HG03135 (cell line): ENCODE data around the gene FRRS1L.

Experiments
- ATAC-seq: cut with Tn5 transposase; IDR thresholded peaks from one replicate; pipeline ENCODE4 v1.9.1; 2021; ENCODE audit warnings: mild to moderate bottlenecking, moderate library complexity; ENCODE audit not compliant: unreplicated experiment

Gene FRRS1L

DNA sequence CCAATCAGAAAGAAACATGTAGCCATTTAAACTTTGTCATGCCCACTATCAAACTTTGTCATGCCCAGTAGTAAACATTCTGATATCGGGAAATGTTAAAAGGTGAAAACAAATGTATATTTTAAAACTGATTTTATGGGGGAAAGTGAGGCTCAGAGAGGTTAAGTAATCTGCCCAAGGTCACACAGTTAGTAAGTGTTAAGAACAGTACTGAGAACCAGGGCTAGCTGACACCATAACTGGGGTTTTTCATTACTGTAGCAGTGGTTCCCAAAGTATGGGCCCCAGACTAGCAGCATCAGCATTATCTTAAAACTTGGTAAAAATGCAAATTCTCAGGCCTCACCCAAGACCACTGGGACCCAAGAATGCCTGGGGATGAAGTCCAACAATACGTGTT lies 9.9 kb upstream of the FRRS1L start:
- no peak for ATAC-seq

DNA sequence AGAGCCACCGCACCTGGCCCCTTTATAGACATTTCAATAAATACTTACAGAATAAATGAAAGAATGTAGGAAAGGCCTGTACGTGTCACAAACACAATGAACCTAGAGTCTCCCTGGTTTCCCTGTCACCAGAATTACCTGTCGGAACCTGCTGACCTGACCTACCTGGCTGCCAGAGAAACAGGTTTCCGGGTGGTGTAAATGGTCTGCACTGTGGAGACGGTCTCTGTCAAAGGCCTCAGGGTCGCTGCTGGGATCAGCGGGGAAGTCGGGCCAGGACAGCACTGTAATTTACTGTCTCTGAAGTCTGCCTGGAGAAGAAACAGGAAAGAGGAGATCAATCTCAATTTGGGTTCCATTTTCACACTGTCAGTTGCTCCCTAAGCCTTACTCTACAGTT lies 9.3 kb upstream of the FRRS1L start:
- ATAC-seq = no peak

- no peak for ATAC-seq
Measured at GRCh38 chr9:109172935-109173334, 5.9 kb upstream of the FRRS1L start.

- ATAC-seq = no peak
Measured at GRCh38 chr9:109171926-109172325, 4.9 kb upstream of the FRRS1L start.

DNA sequence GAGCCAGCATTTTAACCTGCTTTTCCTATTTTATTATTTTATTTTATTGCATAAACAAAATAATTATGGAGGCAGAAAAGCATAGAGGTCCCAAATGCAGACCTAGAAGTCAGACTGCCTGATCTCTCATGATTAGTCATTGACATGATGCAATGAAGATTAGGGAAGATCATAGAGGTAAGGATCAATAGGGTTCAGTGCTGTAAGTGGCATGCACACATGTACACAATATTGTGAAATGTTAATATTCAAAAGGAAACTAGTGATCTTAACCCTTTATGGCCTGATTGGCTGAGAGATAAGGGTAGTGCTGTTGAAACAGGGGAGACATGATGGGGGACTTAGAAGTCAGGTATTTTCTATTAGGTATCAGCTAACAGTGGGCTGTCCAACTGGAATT lies 1.1 kb upstream of the FRRS1L start:
- ATAC-seq = no peak

GRCh38 chr9:109167716-109168115 lies 667 bp upstream of the FRRS1L start:
- no peak for ATAC-seq

DNA sequence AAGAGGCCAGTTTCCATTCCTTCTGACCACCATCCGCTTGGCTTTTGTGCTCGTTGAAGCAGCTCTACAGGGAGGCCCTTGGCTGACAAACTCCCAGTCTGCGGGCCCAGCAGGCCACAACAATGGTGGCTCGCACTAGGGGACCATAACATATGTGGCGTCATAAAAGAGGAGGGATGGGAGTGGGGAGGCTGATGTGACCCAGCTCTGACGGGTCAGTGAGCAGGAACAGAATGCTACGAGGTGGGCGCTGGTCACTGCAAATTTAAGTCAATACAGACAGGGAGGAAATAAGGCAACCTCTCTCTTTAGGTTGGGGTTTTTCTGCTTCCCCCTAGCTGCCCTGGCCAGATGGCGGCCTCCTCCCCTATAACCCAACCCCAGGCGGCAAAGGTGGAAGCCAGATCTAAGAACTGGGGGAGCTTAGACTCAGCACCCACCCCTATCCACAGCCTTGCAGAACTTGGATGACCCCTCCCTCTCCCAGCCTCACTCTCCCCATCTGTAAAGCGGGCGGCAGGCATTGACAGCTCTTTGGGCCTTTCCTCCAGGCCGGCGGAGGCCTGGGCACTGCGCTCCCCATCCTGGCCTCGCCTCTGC lies 778 bp downstream of the FRRS1L start:
- no peak for ATAC-seq

DNA sequence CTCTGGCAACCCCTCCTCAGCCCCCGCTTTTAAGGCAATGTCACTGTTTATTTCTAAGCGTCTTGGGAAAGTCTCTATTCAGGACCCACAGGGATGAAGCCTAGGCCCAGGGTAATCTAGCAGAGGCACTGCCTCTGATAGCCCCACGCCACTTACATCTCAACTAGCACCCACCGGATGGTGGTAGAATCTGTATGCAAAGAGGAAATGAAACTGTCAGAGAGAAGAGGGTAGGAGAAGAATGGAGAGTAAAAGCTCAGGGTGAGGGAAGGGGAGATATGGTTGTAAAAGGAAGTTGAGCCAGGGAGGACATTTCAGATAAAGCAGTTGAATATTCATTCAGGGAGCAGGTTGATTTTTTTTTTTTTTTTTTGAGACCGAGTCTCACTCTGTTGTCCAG lies 3.0 kb downstream of the FRRS1L start:
- peak; percentile 76 for ATAC-seq

- no peak for ATAC-seq
Measured at GRCh38 chr9:109163194-109163593, 3.9 kb downstream of the FRRS1L start.

DNA sequence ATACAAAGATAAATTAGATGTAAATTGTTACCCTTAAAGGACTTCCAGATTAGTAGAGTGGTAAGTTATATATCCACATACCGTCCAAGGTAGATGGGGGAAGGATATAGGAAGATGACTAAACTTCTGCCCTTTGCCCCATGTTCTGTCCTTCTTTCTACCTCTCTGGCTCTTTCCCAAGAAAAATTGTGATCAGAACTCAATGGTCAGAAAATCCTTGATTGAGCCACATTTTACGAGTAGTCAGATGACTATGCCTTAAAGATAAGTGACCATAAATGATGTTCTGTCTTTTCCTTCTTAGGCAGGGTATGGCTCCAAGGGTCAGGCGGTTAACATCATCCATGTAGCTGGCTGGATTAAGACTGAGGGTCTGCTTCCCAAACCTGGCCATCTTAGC lies 4.4 kb downstream of the FRRS1L start:
- no peak for ATAC-seq

DNA sequence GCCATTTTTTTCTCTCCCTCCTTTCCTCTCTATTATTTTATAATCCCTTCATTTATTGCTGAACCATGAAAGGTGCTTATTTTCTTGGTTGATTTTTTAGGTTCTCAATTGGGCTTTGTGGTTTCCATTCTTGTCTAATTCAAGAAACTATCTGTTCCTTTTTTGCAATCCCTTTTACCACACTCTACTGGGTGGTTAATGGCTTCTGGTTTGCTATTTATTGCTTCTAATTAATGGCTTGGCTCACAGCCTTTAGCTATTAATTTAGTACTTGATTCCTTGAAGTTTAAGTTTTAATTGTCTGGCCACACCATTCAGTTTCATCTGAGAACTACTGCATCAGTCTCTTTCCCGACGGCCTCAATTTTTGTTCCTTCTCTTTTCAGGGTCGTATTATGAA lies 5.6 kb downstream of the FRRS1L start:
- ATAC-seq = no peak

- ATAC-seq = no peak
Measured at GRCh38 chr9:109159583-109159982, 7.5 kb downstream of the FRRS1L start.

DNA sequence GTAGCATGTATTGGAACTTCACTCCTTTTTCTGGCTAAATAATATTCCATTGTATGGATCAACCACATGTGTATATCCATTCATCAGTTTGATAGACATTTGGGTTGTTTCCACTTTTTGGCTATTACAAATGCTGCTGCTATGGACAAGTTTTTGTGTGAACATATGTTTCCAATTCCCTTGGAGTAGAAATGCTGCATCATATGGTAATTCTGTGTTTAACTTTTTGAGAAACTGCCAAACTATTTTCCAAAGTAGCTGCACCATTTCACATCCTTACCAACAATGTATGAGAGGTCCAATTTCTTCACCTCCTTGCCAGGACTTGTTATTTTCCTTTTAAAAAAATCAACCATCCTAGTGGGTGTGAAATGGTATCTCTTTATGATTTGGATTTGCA lies 8.4 kb downstream of the FRRS1L start:
- ATAC-seq = no peak

- ATAC-seq = no peak
Measured at GRCh38 chr9:109156708-109157107, 10.3 kb downstream of the FRRS1L start.

- no peak for ATAC-seq
Measured at GRCh38 chr9:109150925-109151545, 16.0 kb downstream of the FRRS1L start.

DNA sequence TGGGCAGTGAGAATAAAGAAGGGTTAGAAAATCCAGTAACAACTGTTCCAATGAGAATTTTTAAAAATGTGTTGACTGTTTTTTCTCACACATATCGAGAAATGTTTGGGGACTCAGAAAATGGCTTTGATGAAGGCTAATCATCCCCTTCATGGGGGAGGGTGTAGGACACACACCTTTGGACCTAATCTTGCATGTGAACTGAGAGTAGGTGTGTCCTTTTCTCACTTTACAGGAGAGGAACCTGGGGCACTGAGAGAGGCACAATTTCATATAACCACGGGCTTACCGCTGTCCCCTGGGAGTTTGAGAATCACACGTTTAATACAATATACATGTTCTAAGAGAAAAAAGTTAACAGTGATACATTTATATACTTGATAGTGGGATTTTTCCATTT lies 17.3 kb downstream of the FRRS1L start:
- ATAC-seq = no peak

- no peak for ATAC-seq
Measured at GRCh38 chr9:109149089-109149488, 18.0 kb downstream of the FRRS1L start.

DNA sequence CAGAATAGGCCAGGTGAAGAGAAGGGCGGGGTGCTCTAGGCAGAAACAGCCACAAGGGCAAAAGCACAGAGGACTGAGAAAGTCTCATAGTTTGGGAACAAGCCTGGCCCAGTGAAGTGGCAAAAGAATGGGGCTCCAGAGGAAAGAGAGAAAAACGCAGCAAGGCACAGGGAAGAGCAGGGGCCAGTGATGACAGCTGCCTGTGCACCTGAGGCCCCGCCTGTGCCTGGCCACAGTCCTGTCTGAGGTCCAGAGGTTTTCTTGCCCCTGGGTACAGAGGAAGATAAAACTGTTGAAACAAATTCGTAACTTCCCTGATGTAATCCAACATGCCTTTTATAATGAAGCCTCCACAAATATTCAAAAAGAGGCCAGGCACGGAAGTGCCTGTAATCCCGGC lies 22.0 kb downstream of the FRRS1L start:
- no peak for ATAC-seq

DNA sequence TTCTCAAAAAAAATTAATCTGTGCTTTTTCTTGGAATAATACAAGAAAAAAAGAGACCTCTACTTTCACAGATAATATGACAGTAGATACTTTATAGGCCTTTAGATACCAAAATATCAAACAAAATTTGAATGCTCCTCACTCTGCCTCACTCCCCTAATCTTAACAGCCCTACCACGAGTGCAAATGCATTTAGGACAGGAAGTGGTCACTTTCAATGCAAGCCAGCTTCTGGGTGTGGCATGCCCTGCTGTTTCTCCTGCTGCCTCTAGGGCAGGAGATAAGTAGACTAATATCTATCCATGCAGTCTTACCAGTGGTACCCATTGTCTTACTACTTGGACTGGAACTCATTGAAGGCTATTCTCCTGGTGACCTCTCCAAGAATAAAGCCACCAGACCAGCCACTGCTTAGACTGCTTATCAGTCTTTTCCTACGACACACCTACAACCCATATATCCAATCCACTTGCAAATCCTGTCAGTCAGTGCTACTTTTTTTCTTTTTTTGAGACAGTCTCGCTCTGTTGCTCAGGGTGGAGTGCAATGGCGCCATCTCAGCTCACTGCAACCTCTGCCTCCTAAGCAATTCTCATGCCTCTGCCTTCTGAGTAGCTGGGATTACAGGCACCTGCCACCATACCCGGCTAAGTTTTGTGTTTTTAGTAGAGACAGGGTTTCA lies 23.0 kb downstream of the FRRS1L start:
- ATAC-seq = peak; percentile 100

DNA sequence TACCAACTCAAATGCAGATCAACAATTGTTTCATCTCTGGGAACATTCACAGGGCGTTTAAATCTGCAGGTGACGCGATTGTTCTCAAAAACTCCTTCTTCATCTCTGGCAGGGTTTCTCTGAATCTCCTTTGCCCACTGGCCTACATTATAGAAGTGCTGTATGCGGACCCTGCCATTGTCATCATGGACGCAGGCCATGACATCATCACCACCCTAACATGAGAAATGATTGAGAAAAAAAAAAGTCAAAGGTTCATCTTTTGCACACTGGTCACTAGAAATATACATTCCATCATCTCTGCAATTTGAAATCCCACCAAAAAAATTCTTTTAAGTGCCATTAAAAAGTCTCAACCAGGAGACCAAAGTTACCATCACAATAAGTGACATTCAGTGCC lies 25.7 kb downstream of the FRRS1L start:
- ATAC-seq = no peak

GRCh38 chr9:109139851-109140250 lies 27.2 kb downstream of the FRRS1L start:
- ATAC-seq = no peak

- no peak for ATAC-seq
Measured at GRCh38 chr9:109138421-109138820, 28.6 kb downstream of the FRRS1L start.

DNA sequence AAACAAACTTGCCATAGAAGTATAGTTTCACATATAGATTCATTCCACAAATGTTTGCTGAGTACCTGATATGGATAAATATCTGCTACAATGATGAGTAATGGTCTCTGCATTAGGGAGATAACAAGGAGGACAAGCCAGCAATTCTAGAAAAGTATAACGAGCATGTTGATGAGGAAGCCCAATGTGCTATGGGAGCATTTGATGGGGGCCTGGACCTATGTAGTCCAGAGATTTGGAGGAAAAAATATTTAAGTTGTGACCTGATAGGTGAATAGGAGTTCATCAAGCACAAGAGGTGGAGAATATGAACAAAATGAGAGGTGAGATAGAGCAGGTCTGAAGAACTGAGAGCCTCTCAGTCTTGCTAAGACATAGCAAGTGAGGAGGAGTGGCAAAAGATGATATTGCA lies 32.9 kb downstream of the FRRS1L start:
- ATAC-seq = no peak
